SK-N-DZ (cell line): Measurements from ENCODE around the gene RAD50.
"Not testable (repeated sequence)": the region's sequence is repeated elsewhere in the genome, so short reads cannot be mapped to it uniquely, and the experiment has no call there.

Experiments
- DNase-seq: peaks from one replicate; pipeline ENCODE4 v3.0.0-alpha.2; 2015; ENCODE audit warnings: low spot score

Gene RAD50

GRCh38 chr5:132629230-132629944, 72.6 kb downstream of the RAD50 start:
- no peak for DNase-seq

- DNase-seq: not testable (repeated sequence)
Measured at GRCh38 chr5:132633587-132633986, 76.8 kb downstream of the RAD50 start.

DNA sequence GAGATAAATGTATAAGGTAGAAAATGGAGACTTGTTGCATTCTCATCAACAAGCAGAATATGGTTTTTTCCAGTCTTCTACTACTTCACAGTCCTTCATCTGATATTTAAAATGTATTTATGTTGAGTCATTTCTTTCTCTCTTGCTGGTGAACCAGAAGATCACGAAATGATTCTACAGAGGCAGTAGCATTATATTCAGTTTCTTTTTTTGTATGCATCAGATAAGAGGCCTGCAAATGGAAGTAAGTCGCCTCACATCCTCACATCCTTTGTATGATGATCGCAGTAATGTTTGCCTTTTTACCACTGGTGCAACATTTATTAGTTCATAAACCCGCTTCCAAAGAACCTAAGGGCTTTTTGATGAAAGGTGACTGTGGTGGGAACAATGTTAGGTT, 79.1 kb downstream of the RAD50 start:
- no peak for DNase-seq

- DNase-seq: no peak
Measured at GRCh38 chr5:132637241-132637640, 80.5 kb downstream of the RAD50 start.

GRCh38 chr5:132639706-132640130, 82.9 kb downstream of the RAD50 start:
- DNase-seq: no peak

DNA sequence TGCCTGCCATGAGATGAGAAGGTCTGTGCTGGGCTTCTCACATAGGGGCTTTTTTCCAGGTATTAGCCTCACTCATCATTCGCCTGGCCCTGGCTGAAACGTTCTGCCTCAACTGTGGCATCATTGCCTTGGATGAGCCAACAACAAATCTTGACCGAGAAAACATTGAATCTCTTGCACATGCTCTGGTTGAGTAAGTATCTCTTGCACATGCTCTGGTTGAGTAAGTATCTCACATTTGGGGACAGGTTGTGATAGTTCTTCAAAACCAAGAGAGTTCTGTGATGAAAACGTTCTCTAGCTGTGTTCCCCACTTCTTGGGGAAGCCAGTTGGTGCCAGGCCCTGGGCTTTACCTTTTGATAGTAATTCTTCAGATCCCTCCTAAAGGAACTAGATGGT, 83.8 kb downstream of the RAD50 start:
- no peak for DNase-seq

GRCh38 chr5:132641241-132641723, 84.5 kb downstream of the RAD50 start:
- DNase-seq: no peak

GRCh38 chr5:132641841-132642240, 85.1 kb downstream of the RAD50 start:
- DNase-seq: no peak

GRCh38 chr5:132644177-132644576, 87.4 kb downstream of the RAD50 start:
- DNase-seq: no peak

GRCh38 chr5:132646583-132647266, 89.9 kb downstream of the RAD50 start:
- no peak for DNase-seq

DNA sequence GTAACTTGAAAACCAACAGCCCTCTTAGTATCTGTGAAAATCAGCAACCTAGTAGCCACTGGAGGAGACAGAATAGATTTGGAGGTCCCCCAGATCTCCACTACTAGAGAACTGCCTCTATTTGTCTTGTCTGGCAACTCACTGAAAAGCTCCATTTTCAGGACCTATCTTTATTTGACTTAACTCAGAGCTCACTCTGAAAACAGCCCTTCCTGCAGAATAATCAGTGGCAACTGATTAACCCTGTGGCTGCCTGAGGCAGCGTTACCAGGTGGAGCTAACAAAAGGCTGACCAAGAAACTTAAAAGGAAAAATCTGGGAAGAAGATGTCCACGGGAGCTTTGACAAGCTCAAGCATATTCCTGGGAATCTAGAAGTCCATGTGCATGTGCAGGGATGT, 90.7 kb downstream of the RAD50 start:
- no peak for DNase-seq

GRCh38 chr5:132648355-132648754, 91.6 kb downstream of the RAD50 start:
- DNase-seq: no peak

GRCh38 chr5:132651838-132652469, 95.2 kb downstream of the RAD50 start:
- no peak for DNase-seq

DNA sequence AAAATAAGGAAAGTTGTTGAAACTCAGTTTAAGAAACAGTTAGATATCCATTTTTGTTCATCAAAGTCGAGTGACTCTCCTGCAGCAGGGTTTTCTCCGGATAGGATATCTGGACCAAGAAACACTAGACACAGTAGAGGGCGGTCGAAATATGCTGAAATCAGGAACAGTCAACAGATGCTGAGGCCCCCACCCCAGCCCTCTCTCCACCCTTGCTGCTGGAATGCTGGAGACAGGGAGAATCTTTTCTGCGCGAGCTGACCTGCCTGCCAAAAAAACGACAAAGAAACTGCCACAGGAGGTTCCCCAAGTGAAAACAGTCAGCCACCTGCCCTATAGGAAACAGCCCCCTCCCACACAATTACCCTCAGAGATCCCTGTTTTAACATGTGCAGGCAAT, 96.9 kb downstream of the RAD50 start:
- no peak for DNase-seq

DNA sequence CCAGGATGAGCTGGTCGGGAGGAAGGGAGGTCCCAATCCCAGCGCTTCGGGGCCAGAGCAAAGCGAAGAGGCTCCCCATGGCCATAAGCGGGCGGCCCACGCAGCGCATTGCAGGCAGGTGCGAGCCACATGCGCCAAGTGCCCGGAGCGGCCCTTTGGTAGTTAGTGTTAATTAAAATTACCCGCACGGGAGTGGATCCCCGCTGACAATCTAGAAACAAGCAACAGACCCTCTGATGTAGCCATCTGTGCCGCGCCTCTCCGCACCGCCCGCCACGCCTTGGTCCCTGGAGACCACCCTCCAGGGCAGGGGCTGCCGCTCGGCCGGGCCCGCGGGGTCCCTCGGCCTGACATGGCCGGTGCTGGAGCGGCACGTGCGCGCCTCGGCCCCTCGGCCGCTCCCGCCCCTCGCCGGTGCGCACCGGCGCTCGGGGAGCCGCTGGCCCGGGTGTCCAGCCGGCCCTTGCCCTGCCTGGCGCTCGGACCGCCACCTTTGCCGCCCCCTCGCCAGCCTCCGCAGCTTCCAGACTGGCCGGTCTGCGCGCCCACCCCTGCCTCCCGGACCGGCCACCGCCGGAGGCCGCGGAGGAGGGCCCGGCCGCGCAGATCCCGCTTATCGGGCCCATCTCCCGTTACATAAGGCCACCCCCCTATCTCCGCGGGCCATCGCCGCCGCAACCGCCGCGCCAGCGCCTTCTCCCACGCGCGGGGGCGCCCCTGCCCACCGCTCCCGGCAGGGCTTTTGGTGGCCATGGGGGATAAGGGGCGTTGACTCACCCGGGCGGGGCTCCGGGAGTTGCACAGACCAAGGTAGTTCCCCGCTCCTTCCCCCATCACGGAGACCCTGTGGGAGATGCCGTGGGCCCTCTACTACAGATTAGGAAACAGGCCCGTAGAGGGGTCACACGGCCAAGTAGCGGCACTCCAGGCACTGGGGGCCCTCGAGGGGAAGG, 99.3 kb downstream of the RAD50 start:
- peak; percentile 36 for DNase-seq

- no peak for DNase-seq
Measured at GRCh38 chr5:132656774-132657355, 100.1 kb downstream of the RAD50 start.

DNA sequence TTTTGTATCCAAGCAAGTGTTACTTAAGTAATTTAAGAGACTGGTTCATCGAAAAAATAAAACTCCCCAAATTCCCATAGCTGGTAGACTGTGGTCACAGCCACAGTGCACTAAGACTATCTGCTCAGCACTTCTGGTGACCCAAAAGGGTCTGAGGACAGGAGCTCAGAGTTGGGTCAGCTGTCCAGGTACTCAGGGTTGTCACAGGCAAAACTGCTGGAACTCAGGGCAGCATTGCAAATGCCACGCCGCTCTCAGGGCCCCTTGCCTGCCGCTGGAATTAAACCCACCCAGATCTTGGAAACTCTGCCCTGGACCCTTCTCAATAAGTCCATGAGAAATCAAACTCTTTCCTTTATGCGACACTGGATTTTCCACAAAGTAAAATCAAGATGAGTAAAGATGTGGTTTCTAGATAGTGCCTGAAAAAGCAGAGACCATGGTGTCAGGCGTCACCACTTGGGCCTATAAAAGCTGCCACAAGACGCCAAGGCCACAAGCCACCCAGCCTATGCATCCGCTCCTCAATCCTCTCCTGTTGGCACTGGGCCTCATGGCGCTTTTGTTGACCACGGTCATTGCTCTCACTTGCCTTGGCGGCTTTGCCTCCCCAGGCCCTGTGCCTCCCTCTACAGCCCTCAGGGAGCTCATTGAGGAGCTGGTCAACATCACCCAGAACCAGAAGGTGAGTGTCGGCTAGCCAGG, 101.1 kb downstream of the RAD50 start, which contains the start of gene IL13:
IL13 (plus strand) TSS at position 498 of the 705 bp plus-strand sequence; CDS start at position 512, 14 bp downstream.
- DNase-seq: no peak

DNA sequence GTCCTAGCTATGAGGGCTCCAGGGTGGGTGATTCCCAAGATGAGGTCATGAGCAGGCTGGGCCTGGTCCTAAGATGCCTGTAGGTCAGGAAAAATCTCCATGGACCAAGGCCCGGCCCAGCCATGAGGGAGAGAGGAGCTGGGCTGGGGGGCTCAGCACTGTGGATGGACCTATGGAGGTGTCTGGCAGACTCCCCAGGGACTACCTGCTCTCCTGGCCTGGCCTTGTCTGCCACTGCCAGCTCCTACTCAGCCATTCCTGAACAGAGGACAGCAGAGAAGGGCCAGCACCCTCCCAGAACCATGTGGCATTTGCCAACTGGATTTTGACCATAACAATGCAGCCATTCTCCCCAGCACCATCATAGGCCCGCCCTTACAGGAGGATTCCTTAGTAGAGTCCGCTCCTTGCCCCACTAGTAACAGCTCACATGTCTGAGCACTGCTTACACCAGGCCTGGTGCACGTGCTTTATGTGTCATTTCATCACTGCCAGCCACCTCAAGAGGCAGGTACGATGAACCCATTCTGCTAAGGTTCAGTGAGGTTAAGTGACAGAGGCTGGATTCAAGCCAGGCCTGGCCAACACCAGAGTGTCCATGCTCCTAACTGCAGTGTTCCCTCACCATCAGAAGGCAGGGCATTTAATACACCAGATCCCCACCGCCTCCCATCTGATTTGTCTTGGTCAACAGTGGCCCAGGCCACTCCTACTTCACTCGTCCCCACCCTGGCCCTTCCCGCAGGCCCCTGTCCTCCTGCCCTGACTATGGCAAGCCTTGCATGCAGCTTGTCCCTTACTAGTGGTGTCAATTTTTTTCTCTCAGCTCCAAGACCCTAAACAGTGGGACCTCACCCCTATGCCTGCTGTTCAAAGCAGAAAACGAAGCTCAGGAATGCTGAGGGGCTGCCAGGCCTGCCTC, 101.9 kb downstream of the RAD50 start:
- no peak for DNase-seq
